Lung (tissue), 12 donors: ENCODE measurements around the gene TAC4. TPM values are rescaled to one million over a fixed set of nuclear protein-coding genes. Genes with fewer than 3 reads are reported as not detected.

Source experiments
- ATAC-seq: fragments of 200-7000 bp; cut with Tn5 transposase; one replicate; pipeline ENCODE4 v1.9.1; 2020; ENCODE audit warnings: moderate number of reproducible peaks; ENCODE audit not compliant: insufficient read depth, low FRiP score
- DNase-seq, 3 donors: peaks; one replicate each; pipeline ENCODE4 v3.0.0-alpha.2; 2013 to 2017
- H3K27ac ChIP-seq, 2 donors: one replicate each; pipeline ENCODE4 v1.5.1; 2013; ENCODE audit warnings: mild to moderate bottlenecking in 2 of 2, moderate library complexity in 2 of 2, control low read depth in 1 of 2, inconsistent platforms in 1 of 2, low read depth in 1 of 2, low read length in 1 of 2
- H3K27me3 ChIP-seq, 3 donors: one replicate each; pipeline ENCODE4 v1.5.1; 2013; ENCODE audit warnings: low read length in 2 of 3; ENCODE audit not compliant: control insufficient read depth in 3 of 3, insufficient read depth in 3 of 3
- H3K36me3 ChIP-seq, 4 donors: one replicate each; pipeline ENCODE4 v1.5.1; 2013; ENCODE audit warnings: low read length in 4 of 4, mild to moderate bottlenecking in 1 of 4, moderate library complexity in 1 of 4; ENCODE audit not compliant: control insufficient read depth in 4 of 4, insufficient read depth in 4 of 4
- H3K4me1 ChIP-seq, 5 donors: one replicate each; pipeline ENCODE4 v1.5.1; 2013; ENCODE audit warnings: low read length in 5 of 5, mild to moderate bottlenecking in 2 of 5, moderate library complexity in 1 of 5; ENCODE audit not compliant: control insufficient read depth in 5 of 5, insufficient read depth in 5 of 5
- H3K4me3 ChIP-seq: one replicate; pipeline ENCODE4 v1.5.1; 2013; ENCODE audit warnings: mild to moderate bottlenecking, control low read depth, moderate library complexity
- H3K9ac ChIP-seq, 2 donors: one replicate each; pipeline ENCODE4 v1.5.1; 2013; ENCODE audit warnings: low read length in 2 of 2, control low read depth in 1 of 2; ENCODE audit not compliant: insufficient read depth in 1 of 2
- H3K9me3 ChIP-seq, 4 donors: one replicate each; pipeline ENCODE4 v1.5.1; 2013; ENCODE audit warnings: low read length in 3 of 4, mild to moderate bottlenecking in 1 of 4, moderate library complexity in 1 of 4; ENCODE audit not compliant: control insufficient read depth in 4 of 4, insufficient read depth in 3 of 4
- CTCF ChIP-seq: IDR thresholded peaks from 2 replicates; pipeline ENCODE4 v1.5.1; 2012; ENCODE audit warnings: mild to moderate bottlenecking; ENCODE audit errors: control extremely low read depth, extremely low read depth
- WGBS, 2 donors: extraction: QIAGEN DNeasy Blood & Tissue Kit; methylation state at CpG; one replicate each; pipeline ENCODE4 v1.1.7; 2013; 5-methylcytosine and 5-hydroxymethylcytosine counted together
- polyA plus RNA-seq, 2 donors: library from polyadenylated mRNA; stranded (reverse); fragments of 200-250 nt; gene quantifications; one replicate each; pipeline ENCODE4 v1.2.1, GENCODE V29; 2013
- total RNA-seq, 2 donors: library from RNA; depleted of rRNA in 1 of 2; stranded (reverse); fragments of >200 nt in 1 of 2; gene quantifications; one replicate each; pipeline ENCODE4 v1.2.1, GENCODE V29; 2014 to 2021
- donor health status: control.
- donor health status: control.
- donor health status: Bipolar disorder and iron deficiency.
- donor health status: healthy.
- donor health status: DM: yes; HTN: yes; CAD: no.

TAC4 gene
- total and polyA plus RNA-seq, 4 donors = not detected

DNA sequence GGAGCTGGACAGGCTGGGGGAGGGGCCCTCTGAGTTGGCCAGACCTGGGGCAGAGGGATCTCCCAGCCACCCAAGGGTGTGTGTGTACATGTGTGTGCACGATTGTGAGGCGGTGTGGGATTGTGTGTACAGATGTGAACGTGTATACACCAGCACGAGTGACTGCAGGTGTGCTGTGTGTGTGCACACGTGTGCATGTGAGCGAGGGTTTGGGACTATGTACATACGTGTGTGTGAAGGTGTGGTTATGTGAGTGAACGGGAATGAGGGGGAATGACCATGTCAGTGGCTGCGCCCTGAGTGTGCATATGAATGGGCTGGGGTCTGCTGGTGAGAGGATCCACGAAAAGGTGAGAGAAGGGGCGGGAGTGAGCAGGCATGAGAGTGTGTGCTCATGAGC, 22.4 kb upstream of the TAC4 start:
- H3K4me3 ChIP-seq = no peak overlapping the region
- peaks cover 0 to 17% (median 5%) of the 10 kb centered on the region in 5 donors for H3K4me1 ChIP-seq
- H3K27me3 ChIP-seq = no peaks in the 10 kb centered on the region
- DNase-seq (no peak), ATAC-seq (no peak)
- no peaks in the 10 kb centered on the region for H3K9me3 ChIP-seq
- 89 to 92% methylated on average over 11 of the region's 11 CpGs for WGBS, 2 donors
- H3K27ac ChIP-seq = no peak overlapping the region
- no peak overlapping the region for H3K9ac ChIP-seq
- no peak for TF ChIP-seq CTCF
- no peaks in the 10 kb centered on the region for H3K36me3 ChIP-seq

GRCh38 chr17:49869038-49869374, 21.1 kb upstream of the TAC4 start:
- TF ChIP-seq CTCF = no peak
- no peaks in the 10 kb centered on the region for H3K9me3 ChIP-seq
- H3K4me3 ChIP-seq = no peak overlapping the region
- H3K9ac ChIP-seq = no peak overlapping the region
- 26 to 39% methylated on average over 1 of the region's 1 CpG for WGBS, 2 donors
- ATAC-seq = no peak
- H3K4me1 ChIP-seq = peaks cover 0 to 15% (median 5%) of the 10 kb centered on the region in 5 donors
- DNase-seq = no peak
- no peaks in the 10 kb centered on the region for H3K27me3 ChIP-seq
- no peaks in the 10 kb centered on the region for H3K36me3 ChIP-seq
- H3K27ac ChIP-seq = no peak overlapping the region

- Histone ChIP-seq H3K4me1 (peaks cover 0 to 11% (median 0%) of the 10 kb centered on the region in 5 donors), H3K4me3 (no peak overlapping the region), H3K9ac (no peak overlapping the region), H3K9me3 (no peaks in the 10 kb centered on the region), H3K27me3 (no peaks in the 10 kb centered on the region), H3K27ac (no peak overlapping the region), H3K36me3 (no peaks in the 10 kb centered on the region)
- ATAC-seq (no peak), DNase-seq (no peak)
- WGBS, 2 donors = 77 to 93% methylated on average over 3 of the region's 3 CpGs
- TF ChIP-seq CTCF = no peak
Observed at GRCh38 chr17:49866882-49867413, 19.1 kb upstream of the TAC4 start.

- TF ChIP-seq CTCF = no peak
- Histone ChIP-seq H3K9me3 (no peaks in the 10 kb centered on the region), H3K4me3 (no peak overlapping the region), H3K27me3 (no peaks in the 10 kb centered on the region), H3K36me3 (no peaks in the 10 kb centered on the region), H3K27ac (no peak overlapping the region), H3K9ac (no peak overlapping the region), H3K4me1 (peaks cover 0 to 11% (median 0%) of the 10 kb centered on the region in 5 donors)
- no peak for DNase-seq
- no peak for ATAC-seq
- 47 to 65% methylated on average over 1 of the region's 1 CpG for WGBS, 2 donors
Observed at GRCh38 chr17:49866019-49866380, 18.1 kb upstream of the TAC4 start.
